ENCODE measurements around the gene RAB25. TPM values are rescaled to one million over a fixed set of nuclear protein-coding genes. Genes with fewer than 3 reads are reported as not detected.
"Not testable (repeated sequence)": the region's sequence is repeated elsewhere in the genome, so short reads cannot be mapped to it uniquely, and the experiment has no call there.

RAB25 gene
- not detected for polyA plus RNA-seq (2013, experiment 1 of 2; ENCODE audit: insufficient read length)
- not detected for polyA plus RNA-seq (2013, experiment 2 of 2; ENCODE audit: insufficient read length)

DNA sequence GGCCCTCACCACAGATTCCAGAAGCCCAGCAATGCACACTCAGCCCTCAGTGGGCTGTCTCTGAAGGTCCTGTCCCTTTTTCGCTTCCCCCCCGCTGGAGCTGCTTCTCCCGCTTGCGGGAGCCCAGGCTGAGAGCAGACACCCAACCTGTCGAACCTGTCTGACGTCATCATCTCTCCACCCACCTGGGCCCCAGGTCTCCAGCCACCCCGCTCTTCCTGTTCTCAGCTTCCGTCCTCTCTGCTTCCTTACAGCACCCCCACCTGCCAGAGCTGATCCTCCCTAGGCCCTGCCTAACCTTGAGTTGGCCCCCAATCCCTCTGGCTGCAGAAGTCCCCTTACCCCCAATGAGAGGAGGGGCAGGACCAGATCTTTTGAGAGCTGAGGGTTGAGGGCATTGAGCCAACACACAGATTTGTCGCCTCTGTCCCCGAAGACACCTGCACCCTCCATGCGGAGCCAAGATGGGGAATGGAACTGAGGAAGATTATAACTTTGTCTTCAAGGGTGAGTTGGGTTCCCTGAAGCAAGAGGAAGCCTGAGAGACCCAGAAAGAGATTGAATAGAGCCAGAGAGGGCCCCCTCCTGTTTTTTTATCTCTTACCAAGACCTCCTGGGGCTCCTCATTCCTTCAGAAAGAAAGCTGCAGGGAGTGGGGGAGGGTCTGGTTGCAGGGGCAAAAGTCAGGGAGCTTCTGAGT is at the start of gene RAB25:
Gene RAB25 (plus strand): TSS at position 224 of the 700 bp plus-strand sequence. CDS start 241 bp downstream, at position 465.
- DNase-seq: no peak

DNA sequence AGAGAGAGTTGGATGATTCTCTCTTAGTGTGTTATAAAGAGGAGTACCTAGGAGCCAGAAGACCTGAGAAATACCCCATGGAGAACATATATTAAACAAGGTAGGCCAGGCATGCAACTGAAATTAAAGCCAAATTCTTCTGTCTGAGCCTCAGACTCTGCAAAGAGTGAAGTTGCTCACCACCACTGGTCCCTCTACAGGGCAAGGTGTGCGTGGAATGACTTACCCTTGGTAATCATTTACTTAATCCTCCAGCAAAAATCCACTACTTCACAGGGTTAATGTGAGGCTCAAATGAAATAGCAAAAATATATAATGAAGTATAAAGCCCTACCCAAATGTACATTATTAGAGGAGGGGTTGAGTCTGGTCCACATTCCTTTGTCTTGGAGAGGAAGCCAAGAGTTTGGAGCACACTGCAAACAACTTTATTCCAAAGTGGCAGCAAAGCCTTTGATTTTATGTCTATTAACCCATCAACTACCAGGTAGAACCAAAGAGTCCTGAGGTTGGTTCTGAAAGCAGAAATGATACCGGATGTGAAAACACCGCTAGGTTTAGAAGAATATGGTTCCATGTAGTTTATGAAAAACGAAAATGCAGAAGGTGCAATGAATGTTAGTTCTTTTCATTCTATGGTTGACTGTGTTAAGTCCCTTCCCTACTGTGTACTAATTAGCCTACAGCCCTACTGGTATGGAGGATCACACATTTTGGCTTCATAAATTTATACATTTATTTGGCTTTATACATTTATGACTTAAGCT is 48.7 kb upstream of the RAB25 start:
- DNase-seq: no peak

DNA sequence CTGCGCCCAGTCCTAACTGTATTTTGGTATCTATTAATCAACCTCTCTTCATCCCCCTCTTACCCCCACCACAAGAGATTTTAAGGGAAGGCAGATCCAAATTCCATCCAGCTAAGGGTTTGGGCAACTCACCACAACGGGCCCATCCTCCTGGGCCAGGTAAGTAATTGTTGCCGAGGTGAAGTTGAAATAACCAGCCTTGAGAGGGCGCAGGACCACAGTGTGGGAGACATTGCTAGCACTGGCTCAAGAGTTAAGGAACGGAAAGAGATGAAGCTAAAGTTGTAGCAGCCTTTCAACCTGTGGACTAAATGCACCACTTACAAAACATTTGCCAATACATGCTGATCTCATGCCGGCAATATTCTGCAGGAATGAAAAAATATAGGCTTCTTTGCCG is 46.1 kb upstream of the RAB25 start:
- DNase-seq: no peak

DNA sequence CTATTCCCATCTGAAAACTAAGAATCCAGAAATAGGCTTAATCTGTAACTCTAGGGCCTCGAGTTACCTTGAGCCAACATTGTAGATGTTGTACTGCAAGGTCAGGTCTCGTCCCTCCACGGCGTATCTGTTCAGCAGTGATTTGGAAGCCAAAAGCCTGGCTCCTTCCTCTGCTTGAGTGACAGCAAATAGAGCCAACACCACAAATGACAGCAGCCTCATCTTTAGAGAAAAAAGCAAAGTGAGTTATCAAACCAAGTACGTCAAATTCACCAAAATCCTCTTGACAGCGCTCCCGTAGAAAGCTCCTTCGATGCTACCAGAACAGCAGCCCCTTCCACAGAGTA is 41.0 kb upstream of the RAB25 start:
- no peak for DNase-seq

DNA sequence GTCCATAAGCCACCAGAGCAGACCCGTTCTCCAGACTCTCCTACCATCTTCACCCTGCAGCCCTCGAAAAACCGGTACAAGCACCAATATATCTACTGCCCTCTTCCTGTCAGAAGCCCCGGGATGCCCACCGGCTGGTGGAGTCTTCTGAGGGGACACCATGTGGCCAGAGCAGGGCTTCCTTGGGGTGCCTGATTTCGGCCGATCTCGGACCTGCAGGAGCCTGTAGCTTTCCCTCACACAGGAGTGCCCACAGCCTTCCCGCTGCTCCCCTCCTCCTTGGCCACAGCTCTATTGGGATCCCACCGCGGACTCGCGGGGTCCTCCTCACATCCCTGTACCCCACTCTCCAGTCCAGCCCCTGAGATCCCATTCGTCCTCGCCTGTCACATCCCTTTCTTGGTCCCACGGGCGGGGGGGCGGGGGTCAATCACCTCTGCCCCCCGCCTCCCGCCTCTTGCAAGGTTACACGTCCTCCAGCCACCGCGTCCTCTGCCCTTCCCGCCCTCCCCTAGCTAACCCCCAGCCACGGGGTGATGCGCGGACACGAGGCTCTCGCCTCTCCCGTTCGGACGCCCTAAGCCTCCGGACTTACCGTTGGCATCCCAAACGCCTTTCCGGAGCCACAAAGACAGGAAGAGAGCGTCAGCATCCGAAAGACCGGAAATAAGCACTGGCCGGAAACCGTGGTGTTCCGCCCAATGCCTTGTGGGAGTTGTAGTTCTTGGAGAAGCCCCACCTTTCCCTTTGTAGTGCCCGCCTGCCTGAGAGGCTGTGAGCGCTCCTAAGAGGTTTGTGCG is 40.5 kb upstream of the RAB25 start, which contains the start of gene SSR2:
Gene SSR2 (minus strand): TSS at position 659 of the 800 bp plus-strand sequence. CDS start 784 bp downstream, outside the sequence.
- peak; percentile 93 for DNase-seq

DNA sequence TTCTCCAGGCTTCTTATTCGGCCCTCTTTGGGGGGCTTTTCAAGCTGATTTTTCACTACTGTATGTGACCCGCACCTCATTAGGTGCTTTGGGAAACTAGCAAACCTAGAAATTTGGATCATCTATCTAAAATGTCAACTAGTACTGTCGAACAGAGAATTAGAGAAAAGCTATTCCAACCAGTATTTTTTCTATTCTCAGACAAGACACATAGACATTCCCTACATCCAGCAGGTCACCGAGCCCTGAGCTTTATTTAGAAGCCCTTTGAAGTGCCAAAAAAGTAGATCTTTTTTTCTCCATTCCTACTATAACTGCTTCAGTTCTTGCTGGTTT is 39.9 kb upstream of the RAB25 start:
- DNase-seq: no peak

DNA sequence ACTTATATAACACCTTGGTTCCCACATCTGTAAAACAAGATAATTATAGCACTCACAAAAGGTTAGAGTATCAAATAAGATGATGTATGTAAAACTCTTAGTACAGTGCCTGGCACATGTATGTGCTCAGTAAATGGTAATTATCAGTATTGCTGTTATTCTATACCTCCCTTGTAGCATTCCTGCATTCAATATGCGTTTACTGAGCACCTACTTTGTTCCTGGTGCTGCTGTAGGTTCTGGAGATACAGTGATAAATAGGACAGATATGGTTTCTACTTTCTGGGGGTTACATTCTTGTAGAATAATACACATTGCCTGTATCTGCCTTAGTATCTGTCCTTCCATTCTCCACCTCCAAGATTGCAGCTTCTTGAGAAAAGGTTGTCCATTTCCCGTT is 39.0 kb upstream of the RAB25 start:
- DNase-seq: no peak

DNA sequence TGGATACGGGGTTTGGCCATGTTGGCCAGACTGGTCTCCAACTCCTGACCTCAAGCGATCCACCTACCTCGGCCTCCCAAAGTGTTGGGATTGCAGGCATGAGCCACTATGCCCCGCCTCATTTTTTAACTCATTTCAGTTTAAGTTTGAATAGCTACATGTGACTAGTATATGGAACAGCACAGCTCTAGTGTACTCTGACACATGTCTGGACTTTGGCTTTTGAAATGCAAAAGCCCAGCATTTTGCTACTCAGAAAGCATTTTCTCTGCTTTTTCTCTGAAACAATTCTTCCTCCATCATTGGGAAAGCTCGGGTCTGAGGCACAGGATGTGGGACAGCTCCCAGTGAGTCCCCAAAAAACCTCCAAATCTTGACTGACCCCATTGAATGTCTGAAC is 36.2 kb upstream of the RAB25 start:
- no peak for DNase-seq

DNA sequence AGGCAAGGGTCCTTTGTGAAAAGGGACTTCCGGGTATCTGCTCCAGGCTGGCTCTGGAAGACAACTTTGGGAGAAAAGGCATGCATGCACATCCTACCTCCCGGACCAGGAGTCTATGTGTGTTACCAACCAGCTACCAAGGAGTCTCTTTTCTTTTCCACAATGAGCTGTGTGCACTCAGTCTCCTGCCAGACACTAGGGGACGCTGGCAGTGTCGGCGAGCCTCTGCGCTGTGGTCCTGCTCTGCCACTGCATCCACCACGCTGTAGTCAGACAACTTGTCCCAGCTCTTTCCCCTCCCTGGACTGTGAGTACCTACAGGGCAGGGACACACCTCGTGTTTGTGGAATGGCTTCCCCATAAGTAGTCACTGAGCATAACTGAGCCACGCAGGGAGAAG is 35.1 kb upstream of the RAB25 start:
- DNase-seq: peak; percentile 44

DNA sequence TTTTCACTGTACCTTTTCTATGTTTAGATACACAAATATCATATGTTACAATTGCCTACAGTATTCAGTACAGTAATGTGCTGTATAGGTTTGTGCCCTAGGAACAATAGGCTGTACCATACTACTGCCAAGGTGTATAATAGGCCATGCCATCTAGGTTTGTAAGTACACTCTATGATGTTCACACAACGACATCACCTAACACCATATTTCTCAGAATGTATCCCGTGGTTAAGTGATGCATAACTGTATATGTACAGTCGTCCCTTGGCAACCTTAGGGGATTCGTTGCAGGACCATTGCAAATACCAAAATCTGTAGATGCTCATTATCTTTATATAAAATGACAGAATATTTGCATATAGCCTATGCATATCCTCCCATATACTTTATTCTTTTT is 34.4 kb upstream of the RAB25 start:
- no peak for DNase-seq

DNA sequence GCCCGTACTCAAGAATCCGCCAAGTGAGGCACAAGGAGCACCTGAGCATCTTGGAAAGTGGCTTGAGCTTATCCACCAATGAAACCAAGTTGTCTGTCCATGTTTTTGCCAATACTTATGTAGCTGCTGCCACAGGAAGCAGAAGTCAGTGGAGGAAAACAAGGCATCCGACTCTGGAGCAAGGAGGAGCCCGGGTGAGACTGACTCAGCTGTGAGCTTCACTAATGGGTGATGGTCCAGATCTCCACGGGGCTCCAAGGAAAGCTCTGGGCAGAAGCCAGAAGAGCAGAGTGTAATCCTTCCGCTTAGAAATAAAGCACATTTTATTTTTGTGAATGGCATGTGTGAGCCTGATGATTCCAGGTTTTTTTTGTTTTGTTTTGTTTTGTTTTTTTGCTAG is 27.9 kb upstream of the RAB25 start:
- peak; percentile 60 for DNase-seq

DNA sequence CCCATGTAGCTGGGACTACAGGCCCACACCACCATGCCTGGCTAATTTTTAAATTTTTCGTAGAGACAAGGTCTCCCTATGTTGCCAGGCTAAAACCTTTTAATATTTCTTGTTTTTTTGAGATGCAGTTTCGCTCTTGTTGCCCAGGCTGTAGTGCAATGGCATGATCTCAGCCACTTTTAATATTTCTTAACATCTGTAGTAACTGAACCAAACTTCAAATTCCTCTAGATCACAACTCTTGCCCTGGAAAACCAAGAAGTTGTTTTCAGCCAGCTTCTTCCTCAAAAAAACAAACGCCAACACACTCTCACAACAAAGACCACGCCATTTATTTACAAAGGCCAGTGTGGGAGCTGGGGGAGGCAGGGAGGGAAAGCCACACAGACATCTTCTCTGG is 26.0 kb upstream of the RAB25 start:
- not testable (repeated sequence) for DNase-seq

DNA sequence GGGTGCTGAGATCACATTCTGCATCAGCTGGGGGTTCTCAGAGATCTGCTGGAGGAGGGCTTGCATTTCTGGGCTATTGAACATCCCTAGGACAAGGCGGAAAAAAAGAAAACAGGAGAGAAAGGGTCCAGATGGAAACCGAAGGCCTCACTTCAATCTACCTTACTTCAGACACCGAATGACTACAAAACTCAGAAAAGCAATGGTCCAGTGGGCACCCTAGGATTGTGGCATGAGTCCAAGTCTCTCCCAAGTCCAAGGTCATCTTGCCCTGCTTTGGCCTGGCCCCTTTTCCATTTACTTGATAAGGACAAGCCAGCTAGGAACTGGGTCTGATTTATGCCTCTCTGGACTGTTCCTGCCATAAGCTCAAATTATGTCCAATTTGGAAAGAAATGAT is 18.1 kb upstream of the RAB25 start:
- DNase-seq: no peak

DNA sequence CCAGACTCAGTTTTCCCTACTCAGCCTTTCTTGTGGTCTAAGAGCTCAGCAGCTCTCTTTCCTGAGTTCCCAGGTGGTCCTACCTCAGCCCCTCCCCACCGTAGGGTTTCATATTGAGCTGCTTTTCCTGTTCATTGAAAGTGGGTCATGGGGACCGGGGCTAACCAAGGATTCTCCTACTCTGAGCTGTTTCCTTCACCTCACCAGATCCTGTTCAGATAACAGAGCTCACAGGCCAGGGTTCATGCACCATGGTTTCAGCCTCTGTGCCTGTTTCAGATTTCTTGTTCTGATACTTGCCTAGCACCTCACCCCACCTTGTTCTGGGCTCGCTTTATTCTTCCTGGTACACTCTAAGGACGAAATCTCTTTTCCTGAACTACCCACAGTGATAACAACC is 15.9 kb upstream of the RAB25 start:
- no peak for DNase-seq

DNA sequence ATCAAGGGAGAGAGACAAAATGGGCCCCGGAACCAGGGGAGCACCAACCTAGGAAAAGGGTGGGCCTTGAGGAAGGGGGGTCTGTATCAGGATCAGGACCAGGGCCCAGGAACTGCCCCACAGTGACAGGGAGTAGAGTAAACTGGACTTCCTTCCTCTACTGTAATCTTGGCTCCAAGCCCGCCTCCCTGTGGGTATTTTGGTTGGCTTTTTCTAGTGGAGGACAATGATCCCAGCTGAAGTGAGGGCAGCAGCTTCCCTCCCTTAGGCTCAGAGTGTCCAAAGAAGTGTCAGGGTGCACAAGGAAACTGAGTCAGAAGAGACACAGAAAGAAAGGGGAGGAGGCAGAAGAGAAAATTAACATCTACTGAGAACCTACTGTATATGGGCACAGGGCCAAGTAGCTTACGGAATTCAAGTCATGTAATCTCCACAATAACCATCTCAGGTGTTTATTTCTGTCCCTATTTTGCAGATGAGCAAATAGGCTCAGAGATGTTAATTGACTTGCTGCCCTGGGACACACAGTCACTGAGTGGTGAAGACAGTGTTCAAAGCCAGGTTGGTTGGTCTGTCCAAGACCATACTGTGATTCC is 12.2 kb upstream of the RAB25 start:
- no peak for DNase-seq

DNA sequence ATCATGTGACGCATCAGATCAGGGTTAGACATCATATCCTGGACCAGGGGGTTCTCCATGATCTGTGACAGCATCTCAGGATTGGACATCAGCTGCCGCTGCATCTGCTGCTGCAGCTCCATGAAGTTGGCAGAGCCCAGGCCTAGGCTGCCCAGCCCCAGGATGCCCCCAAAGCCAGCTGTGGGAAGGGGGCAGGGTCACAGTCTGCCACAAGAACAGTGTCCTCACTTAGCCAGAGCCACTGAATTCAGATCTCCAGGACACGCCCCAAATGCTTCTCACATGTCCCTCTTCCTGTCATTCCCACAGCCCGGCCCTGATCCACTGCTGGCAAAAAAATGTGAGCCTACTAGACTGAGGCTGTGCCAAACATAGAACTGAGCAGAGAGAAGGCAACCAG is 10.6 kb upstream of the RAB25 start:
- DNase-seq: peak; percentile 37

DNA sequence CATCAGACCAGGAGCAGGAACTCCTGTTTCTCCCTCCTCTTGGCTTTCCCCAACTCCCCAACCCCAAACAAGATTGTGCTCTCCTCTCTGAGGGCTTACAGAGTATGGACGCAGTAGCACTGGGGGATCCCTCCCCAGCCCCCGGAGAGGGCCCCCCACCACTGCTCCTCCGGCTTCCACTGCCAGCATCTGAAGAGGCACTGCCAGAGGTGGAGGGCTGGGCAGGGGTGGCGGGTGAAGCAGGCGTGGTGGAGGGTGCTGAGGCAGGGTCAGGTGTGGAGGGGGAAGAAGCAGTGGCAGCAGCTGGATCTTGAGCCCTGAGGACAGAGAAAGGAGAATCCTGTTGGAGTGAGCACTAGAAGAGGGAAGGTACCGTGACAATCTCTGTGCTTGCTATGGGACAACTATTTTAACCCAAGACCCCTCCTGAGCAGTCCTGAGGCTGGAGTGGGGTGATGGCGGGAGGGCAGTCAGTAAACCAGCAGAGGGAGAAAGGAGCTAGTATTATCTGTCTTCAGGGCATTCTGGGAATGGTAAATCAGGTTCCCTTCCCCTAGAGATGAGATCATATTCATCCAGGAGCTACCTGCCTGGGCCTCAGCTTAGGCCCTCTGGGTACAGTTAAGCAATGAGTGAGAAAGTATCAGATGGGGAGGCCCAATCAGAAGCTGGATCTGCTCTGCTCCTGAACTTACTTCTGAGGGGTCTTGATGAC is 9.8 kb upstream of the RAB25 start:
- DNase-seq: no peak

DNA sequence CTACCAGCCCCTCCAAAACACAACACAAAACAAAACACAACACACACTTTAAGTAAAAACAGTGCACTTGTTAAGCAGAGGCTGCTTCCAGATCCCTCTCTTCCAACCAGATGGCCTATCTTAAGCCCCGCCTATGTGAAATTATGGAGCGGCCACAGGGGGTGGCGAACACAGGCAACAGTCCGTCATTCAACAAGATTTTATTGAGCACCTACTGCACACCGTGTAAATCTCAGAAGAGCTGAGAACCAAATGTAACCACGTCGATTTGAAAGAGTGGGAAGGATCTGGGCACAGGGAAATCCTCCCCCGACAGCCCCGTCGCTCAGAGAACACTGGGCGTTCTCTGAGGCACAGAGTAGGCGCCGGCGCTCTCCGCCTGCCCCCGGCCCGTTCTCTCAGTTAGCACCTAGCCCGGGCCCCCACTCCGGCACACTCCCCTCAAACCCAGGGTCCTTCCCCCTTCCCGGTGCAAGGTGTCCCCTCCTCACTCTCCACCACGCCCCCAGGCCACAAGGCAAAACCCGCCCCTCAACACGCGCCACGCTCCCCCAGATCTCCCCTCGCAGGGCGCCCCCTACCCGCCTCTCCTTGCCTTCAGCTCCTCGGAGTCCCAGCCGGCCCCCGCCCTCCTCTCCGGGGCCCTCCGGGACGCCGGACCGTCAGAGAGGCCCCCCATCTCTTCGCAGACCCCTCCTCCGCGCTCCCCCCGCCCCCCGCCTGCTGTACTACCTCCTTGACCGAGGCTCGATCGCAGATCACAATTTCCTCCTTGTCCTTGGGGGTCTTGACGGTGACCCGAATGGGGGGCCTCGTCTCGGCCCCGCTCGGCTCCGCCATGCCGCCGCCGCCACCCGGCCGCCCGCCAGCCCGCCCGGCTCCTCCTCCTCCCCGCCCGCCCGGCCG is 7.8 kb upstream of the RAB25 start:
- DNase-seq: peak; percentile 72

DNA sequence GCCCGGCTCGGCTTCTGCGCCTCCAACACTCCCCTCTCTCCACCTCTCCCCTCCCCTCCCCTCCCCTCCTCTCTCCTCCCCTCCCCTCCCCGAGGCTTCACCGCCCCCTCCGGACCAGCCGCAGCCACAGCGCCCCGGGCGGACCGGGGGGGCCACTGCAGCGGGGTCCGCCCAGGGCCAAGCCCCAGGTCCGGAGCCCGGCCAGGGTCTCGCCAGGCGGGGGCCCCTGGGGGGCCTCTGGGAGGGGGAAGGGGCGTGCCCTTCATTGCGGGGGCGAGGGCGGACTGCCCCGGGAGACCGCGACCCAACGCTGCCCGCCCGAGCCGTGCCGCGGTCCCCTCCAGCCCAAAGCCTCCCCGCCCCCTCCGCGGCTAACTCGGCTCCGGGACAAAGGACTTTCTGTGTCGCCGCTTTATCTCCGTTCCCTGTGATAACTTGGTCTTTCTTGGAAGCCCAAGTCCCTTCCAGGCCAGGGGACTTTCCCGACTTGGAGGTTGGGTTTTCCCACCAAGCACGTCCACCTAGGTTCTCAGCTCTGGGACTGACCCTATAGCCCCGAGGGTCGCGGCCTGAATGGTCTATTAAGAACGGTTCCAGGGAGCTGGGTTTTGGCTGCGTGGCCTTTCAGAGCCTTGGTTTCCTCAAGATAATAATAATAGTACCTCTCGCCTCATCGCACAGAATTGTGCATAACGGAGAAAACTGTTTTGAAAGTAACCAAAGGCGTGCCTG is 7.0 kb upstream of the RAB25 start, which contains the start of gene UBQLN4:
Gene UBQLN4 (minus strand): TSS at position 31 of the 732 bp plus-strand sequence. CDS start 97 bp downstream, outside the sequence.
- DNase-seq: peak; percentile 88

All from fibroblast of skin of back (primary cell).